GM10847 (cell line): ENCODE data around the gene DHX9.

Experiments
- POLR2A ChIP-seq: IDR thresholded peaks from 2 replicates; pipeline ENCODE4 v1.6.1; 2011; ENCODE audit not compliant: insufficient read length; ENCODE audit errors: extremely low read depth

Gene DHX9

DNA sequence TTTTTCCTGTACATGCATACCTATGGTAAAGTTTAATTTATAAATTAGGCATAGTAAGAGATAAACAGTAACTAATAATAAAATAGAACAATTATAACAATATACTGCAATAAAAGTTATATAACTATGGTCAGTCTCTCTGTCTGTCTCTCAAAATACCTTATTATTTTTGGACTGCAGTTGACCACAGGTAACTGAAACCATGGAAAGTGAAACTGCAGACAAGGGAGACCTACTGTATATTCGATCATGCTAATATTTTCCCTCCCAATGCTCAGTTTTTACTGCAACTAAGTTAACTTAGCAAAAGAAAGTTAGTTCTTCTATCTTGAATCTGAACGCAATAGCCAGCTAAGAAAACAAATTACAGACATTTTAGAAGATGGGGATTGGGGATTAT, 12.3 kb upstream of the DHX9 start:
- no peak for TF ChIP-seq POLR2A

DNA sequence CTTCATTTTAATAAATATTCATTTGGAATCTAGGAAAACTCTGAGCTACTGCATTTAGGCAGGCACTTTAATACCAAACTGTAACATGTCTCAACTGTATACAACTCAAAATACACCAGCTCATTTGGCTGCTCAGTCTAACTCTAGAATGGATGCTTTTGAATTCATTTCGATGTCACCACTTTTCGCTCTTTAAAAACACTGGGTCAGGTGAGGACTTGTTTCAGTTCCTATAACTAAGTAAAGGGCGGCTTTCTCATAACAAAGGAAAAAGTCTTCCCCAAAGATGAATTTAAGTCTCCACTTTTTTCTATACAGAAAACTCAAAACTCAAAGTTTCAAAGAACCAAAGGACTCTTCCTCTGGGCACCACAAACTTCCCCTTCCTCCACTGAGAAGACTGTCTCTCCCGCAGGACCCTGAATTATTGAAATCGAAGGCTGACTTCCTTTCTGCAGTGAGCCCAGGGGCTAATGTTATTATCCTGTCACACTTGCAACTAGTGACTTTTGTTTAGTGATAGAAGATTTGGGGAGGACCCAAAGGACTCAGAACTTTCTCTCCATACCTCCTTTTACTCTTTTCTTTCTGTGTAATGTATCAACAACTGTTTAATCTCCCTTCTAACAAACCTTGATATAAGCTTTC, 9.7 kb upstream of the DHX9 start:
- no peak for TF ChIP-seq POLR2A

GRCh38 chr1:182833271-182833670, 5.9 kb upstream of the DHX9 start:
- TF ChIP-seq POLR2A = no peak

DNA sequence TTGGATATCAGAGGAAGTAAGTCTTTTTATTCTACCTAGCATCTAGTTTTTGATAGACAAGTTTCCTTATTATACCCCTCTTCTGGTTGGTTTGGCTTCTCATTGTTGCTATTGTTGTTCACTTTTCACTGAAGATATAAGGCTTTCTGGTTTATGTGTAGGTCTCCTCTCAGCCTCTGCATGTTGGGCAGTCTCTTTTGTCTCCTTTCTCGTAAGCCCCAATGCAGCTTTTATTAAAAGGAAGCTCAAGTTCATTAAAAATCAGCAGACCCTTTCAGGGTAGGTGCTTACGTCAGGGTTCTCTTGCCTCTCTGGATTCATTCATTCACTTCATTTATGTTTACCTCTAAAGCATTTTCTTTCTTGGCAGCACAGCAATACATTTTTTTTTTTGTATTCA, 4.8 kb upstream of the DHX9 start:
- TF ChIP-seq POLR2A = no peak

GRCh38 chr1:182835806-182836205, 3.3 kb upstream of the DHX9 start:
- TF ChIP-seq POLR2A = no peak

DNA sequence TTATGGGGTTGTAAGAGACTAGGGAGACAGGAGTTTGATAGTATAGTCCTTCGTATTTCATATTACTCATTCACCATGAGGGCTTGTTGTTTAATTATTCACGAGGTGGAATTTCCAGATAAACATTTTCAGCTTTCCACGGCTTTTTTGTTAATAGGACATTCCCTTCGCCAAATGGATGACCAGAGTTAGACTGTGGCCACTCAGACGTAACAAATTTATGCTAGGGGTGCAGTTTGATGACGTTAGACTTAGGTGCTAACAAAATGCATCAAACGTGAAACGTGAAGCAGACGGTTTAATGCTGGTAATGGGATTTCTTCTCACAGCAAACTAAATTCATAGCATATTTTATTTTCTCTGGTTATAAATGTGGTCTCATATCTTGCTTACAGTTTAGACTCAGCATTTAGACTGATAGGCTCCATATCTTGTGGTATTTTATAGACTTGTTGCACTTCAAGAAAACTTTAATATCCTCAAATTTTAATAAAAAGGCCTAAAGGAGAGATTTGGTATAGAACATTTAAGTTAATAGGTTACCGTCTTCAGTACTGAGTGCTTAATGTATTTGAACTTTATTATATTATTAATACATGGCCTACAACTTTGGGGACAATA, 2.3 kb downstream of the DHX9 start:
- no peak for TF ChIP-seq POLR2A

DNA sequence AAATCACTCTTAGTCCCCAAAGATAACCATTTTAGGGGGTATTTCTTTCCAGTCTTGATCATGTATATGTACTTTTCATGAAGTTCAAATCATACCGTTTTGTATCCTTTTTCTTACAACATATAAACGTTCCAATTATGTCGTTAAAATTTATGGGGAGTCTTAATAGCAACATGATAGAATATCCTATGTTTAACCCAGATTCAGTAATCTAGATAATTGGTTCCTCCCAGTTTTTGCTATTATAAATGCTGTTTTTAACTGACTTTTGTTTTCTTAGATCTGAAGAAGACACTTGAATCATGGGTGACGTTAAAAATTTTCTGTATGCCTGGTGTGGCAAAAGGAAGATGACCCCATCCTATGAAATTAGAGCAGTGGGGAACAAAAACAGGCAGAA, 3.1 kb downstream of the DHX9 start:
- no peak for TF ChIP-seq POLR2A

- TF ChIP-seq POLR2A = no peak
Observed at GRCh38 chr1:182845379-182845778, 6.2 kb downstream of the DHX9 start.

- no peak for TF ChIP-seq POLR2A
Observed at GRCh38 chr1:182845894-182846293, 6.7 kb downstream of the DHX9 start.

DNA sequence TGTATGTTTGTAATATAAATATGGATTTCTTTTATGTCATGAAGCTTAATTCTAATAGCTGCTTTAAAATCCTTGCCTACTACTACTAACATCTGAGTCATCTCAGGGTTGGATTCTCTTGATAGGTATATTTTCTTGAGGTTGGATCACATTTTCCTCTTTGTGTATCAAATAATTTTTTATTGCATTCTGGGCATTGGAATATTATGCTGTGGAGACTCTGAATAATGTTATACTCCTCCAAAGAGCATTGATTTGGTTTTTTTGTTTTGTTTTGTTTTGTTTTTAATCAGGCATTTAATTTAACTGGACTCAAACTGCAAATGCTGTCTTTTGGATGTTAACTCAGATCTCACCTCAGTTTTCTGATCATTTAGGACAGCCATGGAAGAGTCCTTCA, 8.0 kb downstream of the DHX9 start:
- no peak for TF ChIP-seq POLR2A

DNA sequence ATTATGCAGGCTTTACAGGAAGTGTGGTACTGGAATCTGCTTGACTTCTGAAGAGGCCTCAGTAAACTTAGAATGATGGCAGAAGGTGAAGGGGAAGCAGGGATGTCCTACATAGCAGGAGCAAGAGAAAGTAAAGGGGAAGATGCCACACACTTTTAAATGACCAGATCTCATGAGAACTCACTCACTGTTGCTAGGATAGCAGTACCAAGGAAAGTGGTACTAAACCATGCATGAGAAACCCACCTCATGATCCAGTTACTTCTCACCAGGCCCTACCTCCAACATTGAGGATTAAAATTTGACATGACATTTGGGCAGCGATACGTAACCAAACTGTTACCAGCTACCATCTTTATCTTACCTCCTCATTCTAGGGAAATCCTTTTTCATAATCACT, 9.6 kb downstream of the DHX9 start:
- no peak for TF ChIP-seq POLR2A

DNA sequence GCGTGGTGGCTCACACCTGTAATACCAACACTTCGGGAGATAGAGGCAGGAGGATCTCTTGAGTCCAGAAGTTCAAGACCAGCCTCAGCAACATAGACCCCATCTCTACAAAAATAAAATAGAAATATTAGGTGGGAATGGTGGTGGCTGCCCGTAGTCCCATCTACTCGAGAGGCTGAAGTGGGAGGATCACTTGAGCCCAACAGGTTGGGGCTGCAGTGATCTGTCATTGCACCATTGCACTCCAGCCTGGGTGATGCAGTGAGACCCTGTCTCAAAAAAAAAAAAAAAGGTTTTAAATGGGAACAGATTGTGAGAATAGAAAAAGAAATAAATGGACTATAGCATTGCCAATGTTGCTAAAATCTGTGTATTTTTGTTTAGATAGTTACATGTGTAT, 11.2 kb downstream of the DHX9 start:
- TF ChIP-seq POLR2A = no peak

- TF ChIP-seq POLR2A = no peak
Observed at GRCh38 chr1:182851825-182852224, 12.7 kb downstream of the DHX9 start.

DNA sequence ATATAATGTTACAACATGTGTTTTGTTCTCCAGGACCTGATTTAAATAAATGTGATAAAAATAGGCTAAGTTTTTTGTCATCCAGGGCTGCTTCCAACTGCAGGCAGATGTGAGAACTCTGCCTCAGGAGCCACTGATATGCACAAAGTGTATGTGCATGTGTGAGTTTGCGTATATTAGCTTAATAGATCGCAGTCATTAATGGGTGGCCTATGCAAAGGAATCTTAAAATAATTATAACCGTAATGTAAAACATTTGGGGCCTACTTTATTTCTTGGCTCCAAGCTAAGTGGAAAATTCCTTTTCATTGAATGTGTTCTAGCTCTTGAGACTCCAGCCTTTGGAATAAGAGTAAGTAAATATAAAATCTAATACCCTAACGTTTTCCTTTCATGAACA, 16.8 kb downstream of the DHX9 start:
- no peak for TF ChIP-seq POLR2A

DNA sequence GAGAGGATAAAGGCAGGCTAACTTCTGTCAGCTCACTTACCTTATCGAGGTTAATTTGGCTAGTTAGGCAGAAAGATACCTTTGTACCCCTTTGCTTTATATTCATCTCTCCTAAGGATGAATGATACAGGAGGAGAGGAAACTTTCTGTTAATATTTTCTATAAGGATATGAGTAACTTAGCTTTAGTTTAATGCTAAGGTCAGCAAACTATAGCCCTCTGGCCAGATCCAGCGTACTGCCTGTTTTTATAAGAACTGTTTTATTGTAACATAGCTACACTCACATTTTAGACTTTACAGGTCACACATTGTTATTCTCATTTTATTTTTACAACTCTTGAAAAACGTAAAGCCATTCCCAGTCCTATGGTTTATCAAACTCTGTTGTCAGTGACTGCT, 18.1 kb downstream of the DHX9 start:
- no peak for TF ChIP-seq POLR2A

GRCh38 chr1:182860658-182861057, 21.5 kb downstream of the DHX9 start:
- no peak for TF ChIP-seq POLR2A

DNA sequence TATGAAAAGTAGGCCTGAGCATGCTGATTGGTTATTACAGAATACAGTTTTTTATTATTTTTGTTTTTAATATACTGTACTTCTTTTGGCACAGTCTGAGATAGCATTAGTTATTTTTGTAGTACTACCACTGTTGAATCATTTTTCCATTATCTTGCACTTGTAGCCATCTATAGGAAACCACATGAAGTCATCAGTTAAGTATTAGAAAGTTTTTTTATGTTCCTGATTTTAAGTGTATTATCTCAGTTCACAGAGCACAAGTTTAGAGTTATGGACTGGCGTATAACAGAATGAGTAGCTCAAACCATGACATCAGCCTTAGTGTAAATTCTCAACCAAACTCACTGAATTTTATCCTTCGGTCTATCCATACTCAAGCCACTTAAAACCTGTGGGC, 22.8 kb downstream of the DHX9 start:
- TF ChIP-seq POLR2A = no peak
